Skeletal muscle satellite cell (primary cell): ENCODE data around the gene ARHGAP15.

Experiments
- H3K27me3 ChIP-seq: 2 replicates; pipeline ENCODE4 v1.7.0; 2013; ENCODE audit warnings: low read length; ENCODE audit not compliant: control insufficient read depth, insufficient read depth
- H3K36me3 ChIP-seq: 2 replicates; pipeline ENCODE4 v1.7.0; 2013; ENCODE audit warnings: mild to moderate bottlenecking, control low read depth, low read length; ENCODE audit not compliant: insufficient read depth
- H3K4me1 ChIP-seq: 2 replicates; pipeline ENCODE4 v1.7.0; 2013; ENCODE audit warnings: low read length; ENCODE audit not compliant: control insufficient read depth, insufficient read depth
- H3K4me2 ChIP-seq: 2 replicates; pipeline ENCODE4 v1.7.0; 2013; ENCODE audit warnings: mild to moderate bottlenecking, low read length
- H3K4me3 ChIP-seq: 2 replicates; pipeline ENCODE4 v1.7.0; 2013; ENCODE audit warnings: low read length
- H3K9ac ChIP-seq: 2 replicates; pipeline ENCODE4 v1.7.0; 2013; ENCODE audit warnings: mild to moderate bottlenecking, low read depth, low read length, moderate library complexity
- H3K9me3 ChIP-seq: replicated peaks from 2 replicates; pipeline ENCODE4 v1.7.0; 2013; ENCODE audit warnings: mild to moderate bottlenecking, control low read depth, low read length

The ARHGAP15 gene

DNA sequence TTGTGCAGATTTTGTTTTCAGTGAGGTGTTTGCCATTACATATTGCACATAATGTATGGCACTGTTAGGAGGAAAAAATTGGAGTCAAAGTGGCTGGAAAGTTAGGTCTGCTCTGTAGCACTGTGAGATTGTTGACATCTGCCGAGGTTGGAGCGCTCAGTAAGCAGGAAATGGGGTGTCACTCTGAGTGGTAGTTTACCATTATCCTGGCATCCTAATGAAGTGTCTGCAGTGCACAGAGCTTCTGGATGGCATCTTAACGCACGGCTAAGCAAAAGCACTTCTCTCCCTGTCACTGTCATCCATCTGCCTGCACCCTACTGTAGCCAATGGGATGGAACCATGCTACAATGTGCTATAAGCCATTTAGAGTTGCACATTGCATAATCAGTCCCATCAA lies 561.9 kb downstream of the ARHGAP15 start:
- H3K4me3 ChIP-seq: no peak overlapping the region
- no peaks in the 10 kb centered on the region for H3K36me3 ChIP-seq
- no peaks in the 10 kb centered on the region for H3K4me1 ChIP-seq
- no peaks in the 10 kb centered on the region for H3K27me3 ChIP-seq
- no peak overlapping the region for H3K4me2 ChIP-seq
- H3K9ac ChIP-seq: no peak overlapping the region
- H3K9me3 ChIP-seq: no peaks in the 10 kb centered on the region

DNA sequence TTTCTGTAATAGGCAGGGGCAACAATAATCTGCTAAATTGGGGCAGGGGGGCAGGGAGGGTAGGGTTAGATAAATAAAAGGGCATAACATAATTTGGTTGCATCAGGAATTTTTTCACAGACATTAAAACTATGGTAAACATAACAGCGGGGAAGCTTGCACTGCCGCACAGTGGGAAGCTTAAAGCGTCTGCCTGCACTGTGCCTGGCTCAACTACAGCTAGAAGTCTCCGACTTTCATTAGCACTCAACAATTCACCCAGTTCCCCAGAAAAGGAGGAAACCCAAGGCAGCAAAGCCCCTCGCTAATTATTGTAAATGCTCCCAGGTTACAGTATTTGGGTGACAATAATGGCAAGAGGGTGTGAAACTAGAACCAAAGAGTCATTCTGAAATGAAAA lies 562.9 kb downstream of the ARHGAP15 start:
- Histone ChIP-seq H3K4me2 (no peak overlapping the region), H3K27me3 (no peaks in the 10 kb centered on the region), H3K36me3 (no peaks in the 10 kb centered on the region)

DNA sequence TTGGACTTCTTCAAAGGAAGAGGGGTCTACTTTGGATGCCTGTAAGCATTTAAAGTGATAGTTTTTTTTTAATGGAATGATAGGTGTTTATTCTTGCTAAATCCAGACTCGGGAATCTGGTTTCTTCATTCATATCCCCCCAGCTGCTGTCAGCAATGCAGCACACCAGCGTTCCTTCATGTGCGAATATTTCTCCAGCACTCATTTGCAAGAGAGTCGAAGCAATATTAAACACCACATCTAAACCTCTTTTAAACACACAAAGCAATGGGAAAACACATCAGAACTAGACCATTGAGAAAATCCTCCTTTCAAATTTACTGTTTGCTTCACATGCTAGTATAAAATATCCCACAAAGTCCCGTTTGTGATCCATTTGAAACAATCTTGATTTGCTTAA lies 563.7 kb downstream of the ARHGAP15 start:
- no peaks in the 10 kb centered on the region for H3K27me3 ChIP-seq
- no peak overlapping the region for H3K9ac ChIP-seq
- H3K36me3 ChIP-seq: no peaks in the 10 kb centered on the region
- H3K4me1 ChIP-seq: no peaks in the 10 kb centered on the region
- no peak overlapping the region for H3K4me3 ChIP-seq
- no peak overlapping the region for H3K4me2 ChIP-seq
- H3K9me3 ChIP-seq: no peaks in the 10 kb centered on the region

More for the DNA sequence above, 562.9 kb downstream of the ARHGAP15 start:
- no peak overlapping the region for H3K4me3 ChIP-seq
- no peaks in the 10 kb centered on the region for H3K9me3 ChIP-seq
- H3K9ac ChIP-seq: no peak overlapping the region
- H3K4me1 ChIP-seq: no peaks in the 10 kb centered on the region

DNA sequence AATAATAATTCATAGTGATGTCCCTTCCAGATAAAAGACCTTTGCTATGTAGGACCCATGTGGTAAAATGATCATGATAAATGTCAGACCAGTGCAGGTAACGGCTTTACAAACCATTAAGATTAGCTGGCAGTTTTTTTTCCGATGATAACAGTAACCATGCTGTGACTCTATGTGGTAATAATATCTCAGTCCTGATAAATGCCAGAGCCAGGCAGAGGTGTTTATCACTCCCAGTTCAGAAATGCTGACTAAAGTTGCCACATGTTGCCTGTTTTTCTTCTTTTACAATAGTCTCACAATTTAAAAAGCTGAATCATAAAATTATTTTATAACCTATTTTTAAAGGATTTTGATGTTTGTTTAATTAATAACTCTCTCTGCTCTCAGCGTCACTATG lies 565.1 kb downstream of the ARHGAP15 start:
- no peak overlapping the region for H3K4me2 ChIP-seq
- H3K9ac ChIP-seq: no peak overlapping the region
- no peaks in the 10 kb centered on the region for H3K27me3 ChIP-seq
- H3K4me3 ChIP-seq: no peak overlapping the region
- no peaks in the 10 kb centered on the region for H3K4me1 ChIP-seq
- no peaks in the 10 kb centered on the region for H3K36me3 ChIP-seq
- no peaks in the 10 kb centered on the region for H3K9me3 ChIP-seq

DNA sequence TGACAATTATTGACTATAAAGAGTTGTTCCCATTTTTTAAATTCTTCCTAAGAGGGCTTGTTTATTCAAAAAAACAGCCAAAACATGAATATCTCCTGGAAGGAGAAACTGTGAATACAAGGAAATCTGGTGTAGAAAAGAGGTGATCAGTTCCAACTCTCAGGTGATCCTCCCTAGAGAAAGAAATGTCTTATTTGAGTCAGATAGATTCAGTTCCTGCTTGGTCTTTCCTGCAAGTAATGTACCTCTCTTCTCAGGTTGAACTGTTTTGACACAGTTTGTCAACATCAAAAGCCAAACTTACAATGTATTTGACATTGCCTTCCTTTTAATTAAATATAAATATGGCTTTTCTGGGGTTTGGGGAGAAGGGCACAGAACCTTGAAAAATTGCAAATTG lies 567.4 kb downstream of the ARHGAP15 start:
- no peak overlapping the region for H3K9ac ChIP-seq
- no peak overlapping the region for H3K4me3 ChIP-seq
- H3K4me2 ChIP-seq: no peak overlapping the region
- no peaks in the 10 kb centered on the region for H3K36me3 ChIP-seq
- no peaks in the 10 kb centered on the region for H3K4me1 ChIP-seq
- no peaks in the 10 kb centered on the region for H3K27me3 ChIP-seq
- H3K9me3 ChIP-seq: no peaks in the 10 kb centered on the region

DNA sequence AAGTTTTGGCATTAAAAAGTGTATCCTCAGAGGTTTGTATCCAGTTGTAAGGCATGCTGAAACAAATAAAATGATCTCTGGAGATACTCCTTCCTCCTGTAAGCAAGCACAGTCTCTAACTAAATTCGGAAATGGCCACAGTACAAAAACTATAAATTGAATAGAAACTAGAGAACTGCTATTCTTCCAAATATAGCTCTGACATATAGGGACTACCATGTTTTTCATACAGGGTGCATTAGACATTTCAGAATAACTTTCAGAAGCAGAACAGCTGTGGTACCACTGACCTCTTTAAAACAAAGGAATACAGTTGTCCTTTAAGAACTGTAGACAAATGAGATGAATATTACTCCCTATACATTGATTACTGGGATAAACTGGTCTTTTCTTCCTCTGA lies 568.5 kb downstream of the ARHGAP15 start:
- Histone ChIP-seq H3K27me3 (no peaks in the 10 kb centered on the region), H3K4me1 (no peaks in the 10 kb centered on the region), H3K9ac (no peak overlapping the region), H3K4me2 (no peak overlapping the region), H3K36me3 (no peaks in the 10 kb centered on the region), H3K9me3 (no peaks in the 10 kb centered on the region), H3K4me3 (no peak overlapping the region)

DNA sequence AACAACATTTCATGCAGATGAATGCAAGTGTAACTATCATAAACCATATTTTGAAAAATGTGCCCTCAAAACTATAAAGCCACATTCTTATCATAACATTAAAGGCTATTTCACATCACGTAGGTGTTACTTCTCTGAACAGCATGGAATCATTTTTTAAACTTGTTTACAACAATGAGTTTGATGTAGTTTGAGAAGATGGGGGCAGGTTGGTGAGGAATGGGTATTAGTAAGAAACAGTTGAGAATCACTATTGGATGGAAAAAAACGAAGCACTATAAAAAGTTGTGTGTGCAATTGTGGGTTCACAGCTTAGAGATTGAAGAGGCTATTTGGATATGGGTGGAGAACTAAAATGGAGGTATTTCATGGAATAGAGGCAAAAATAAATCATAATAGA lies 569.1 kb downstream of the ARHGAP15 start:
- H3K9ac ChIP-seq: no peak overlapping the region
- H3K9me3 ChIP-seq: no peaks in the 10 kb centered on the region
- H3K4me1 ChIP-seq: no peaks in the 10 kb centered on the region
- no peaks in the 10 kb centered on the region for H3K36me3 ChIP-seq
- H3K4me2 ChIP-seq: no peak overlapping the region
- H3K27me3 ChIP-seq: no peaks in the 10 kb centered on the region
- H3K4me3 ChIP-seq: no peak overlapping the region

DNA sequence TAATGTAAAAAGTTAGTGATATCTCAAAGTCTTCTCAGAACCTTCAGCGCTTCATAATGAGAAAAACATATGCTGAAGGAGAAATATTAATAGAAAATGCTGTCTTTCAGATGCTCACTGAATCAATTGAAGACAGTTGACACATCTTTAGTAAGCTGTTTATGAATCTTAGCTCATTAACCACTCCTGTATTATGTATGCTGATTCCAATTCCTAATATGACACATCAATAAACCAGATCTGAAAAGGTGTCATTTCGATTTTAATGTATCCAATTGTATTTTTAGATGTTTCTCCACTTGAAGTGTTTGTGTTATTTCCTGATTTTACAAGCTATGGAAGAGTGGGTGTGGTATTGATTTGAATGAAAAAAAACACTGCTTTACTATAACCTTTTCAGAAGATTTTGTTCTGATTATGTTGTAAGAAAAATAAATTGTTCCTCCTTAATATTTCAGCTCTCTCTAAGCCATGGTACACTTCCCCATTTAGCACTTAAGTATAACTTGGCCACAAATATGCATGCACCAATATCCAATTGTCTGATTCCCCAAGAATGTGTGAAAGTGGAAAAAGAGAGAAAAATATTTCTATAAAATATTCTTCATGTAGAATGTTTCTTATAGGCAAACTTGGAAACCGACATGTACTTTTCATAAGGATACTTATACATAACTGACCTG lies 569.8 kb downstream of the ARHGAP15 start:
- Histone ChIP-seq H3K9ac (no peak overlapping the region), H3K36me3 (no peaks in the 10 kb centered on the region), H3K4me3 (no peak overlapping the region), H3K4me1 (no peaks in the 10 kb centered on the region), H3K4me2 (no peak overlapping the region), H3K9me3 (no peaks in the 10 kb centered on the region), H3K27me3 (no peaks in the 10 kb centered on the region)

DNA sequence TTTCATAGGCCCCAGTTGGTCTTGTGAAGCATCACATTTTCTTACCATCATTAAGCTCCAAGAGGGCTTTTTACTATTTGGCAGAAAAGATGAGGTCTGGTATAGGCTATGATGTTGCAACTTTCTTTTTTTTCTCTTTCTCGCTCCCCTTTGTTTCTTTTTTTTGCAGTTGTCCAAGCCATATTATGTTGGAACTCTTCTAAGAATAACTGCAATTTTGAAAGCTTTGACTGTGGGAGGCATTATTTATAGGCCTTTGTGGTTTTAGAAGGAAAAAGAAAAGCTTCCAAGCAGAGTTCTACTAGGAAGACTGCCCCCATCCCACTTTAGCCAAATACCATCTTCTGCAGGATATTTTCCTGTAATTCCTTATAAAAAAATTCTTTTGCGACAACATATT lies 571.6 kb downstream of the ARHGAP15 start:
- Histone ChIP-seq H3K4me2 (no peak overlapping the region), H3K4me1 (no peaks in the 10 kb centered on the region), H3K36me3 (no peaks in the 10 kb centered on the region), H3K9me3 (no peaks in the 10 kb centered on the region), H3K27me3 (no peaks in the 10 kb centered on the region), H3K4me3 (no peak overlapping the region), H3K9ac (no peak overlapping the region)

DNA sequence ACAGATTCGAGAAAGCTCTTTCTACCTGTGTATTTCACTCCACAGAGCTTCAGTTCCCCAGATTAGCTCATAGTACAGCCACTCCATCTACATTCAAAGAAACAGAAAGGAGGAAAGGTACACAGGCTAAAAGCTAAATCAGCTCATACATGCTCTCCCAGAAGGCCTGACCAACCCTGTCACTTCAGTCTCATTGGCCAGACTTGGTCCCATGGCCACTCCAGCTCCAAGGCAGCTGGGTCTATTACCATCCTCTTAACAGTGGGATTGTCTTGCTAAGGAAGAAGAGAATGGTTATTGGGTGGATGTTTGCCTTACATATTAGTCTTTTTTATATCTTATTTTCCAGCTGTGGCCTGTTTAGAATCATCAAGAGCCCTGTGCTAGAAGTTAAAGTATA lies 572.6 kb downstream of the ARHGAP15 start:
- H3K9me3 ChIP-seq: no peaks in the 10 kb centered on the region
- no peak overlapping the region for H3K4me3 ChIP-seq
- no peaks in the 10 kb centered on the region for H3K27me3 ChIP-seq
- H3K36me3 ChIP-seq: no peaks in the 10 kb centered on the region
- no peak overlapping the region for H3K4me2 ChIP-seq
- no peak overlapping the region for H3K9ac ChIP-seq
- H3K4me1 ChIP-seq: no peaks in the 10 kb centered on the region

DNA sequence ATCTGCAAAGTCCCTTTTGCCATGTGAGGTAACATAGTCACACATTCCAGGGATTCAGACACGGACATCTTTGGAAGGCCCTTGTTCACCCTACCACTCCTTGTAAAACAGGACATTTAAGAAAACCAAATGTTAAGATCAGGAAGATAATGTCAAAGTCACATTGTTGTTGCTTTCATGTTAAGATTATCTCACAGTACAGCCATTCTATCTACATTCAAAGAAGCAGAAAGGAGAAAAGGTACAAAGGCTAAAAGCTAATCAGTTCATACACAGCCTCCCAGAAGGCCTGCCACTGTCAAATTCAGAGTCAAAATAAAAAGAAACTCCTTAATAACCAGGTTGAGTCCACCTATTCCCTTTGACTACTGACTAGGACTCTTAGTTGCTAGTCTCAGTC lies 573.7 kb downstream of the ARHGAP15 start:
- no peaks in the 10 kb centered on the region for H3K36me3 ChIP-seq

DNA sequence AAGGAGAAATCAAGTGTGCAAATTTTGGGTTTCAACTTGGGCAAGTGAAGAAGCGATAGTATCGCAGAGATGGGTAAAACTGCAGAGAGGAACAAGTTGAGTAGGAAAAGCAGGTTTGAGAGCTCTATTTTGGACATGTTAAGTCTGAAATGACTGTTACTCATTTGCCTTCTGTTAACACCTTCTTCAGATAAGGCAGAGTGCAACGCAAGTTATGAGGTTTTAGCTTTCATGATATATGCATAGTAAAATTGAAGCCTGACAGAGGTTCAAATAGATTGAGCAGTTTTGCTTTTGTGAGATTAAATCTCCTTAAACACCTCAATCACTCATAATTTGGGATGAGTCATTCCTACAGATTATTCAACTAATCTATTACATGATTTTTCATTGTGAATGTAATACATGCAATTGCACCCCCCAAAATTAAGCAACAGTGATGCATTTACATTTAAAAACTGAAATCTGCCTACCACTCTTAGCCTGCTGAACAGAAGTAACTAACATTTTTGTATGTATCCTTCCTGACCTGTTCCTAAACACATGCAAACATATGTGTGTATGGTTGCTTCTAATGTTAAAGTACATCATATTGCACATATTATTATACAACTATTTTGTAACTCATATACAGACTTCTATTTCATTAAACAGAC lies 575.4 kb downstream of the ARHGAP15 start:
- Histone ChIP-seq H3K27me3 (no peaks in the 10 kb centered on the region), H3K36me3 (no peaks in the 10 kb centered on the region), H3K4me2 (no peak overlapping the region), H3K9ac (no peak overlapping the region), H3K4me3 (no peak overlapping the region), H3K9me3 (no peaks in the 10 kb centered on the region), H3K4me1 (no peaks in the 10 kb centered on the region)

More for the DNA sequence above, 573.7 kb downstream of the ARHGAP15 start:
- no peaks in the 10 kb centered on the region for H3K9me3 ChIP-seq
- H3K4me2 ChIP-seq: no peak overlapping the region
- H3K27me3 ChIP-seq: no peaks in the 10 kb centered on the region
- no peak overlapping the region for H3K9ac ChIP-seq
- H3K4me1 ChIP-seq: no peaks in the 10 kb centered on the region
- H3K4me3 ChIP-seq: no peak overlapping the region
